Spinal cord (tissue), 10 donors: ENCODE measurements around the gene ATF4. TPM values are rescaled to one million over a fixed set of nuclear protein-coding genes. Genes with fewer than 3 reads are reported as not detected.
"Not testable (repeated sequence)": the region's sequence is repeated elsewhere in the genome, so short reads cannot be mapped to it uniquely, and the experiment has no call there.

ENCODE experiments used
- DNase-seq, 6 donors: peaks; one replicate each; pipeline versions ENCODE4 v3.0.0 to v3.0.0-alpha.2; 2013 to 2015; ENCODE audit warnings: low spot score in 6 of 6, low read depth in 4 of 6
- H3K27ac ChIP-seq: one replicate; pipeline ENCODE4 v1.5.1; 2013; ENCODE audit warnings: low read depth, low read length, control low read depth
- H3K27me3 ChIP-seq: one replicate; pipeline ENCODE4 v1.6.1; 2013; ENCODE audit warnings: low read length; ENCODE audit not compliant: control insufficient read depth, insufficient read depth
- H3K36me3 ChIP-seq: one replicate; pipeline ENCODE4 v1.6.1; 2013; ENCODE audit warnings: low read length; ENCODE audit not compliant: control insufficient read depth, insufficient read depth
- H3K4me1 ChIP-seq: one replicate; pipeline ENCODE4 v1.6.1; 2013; ENCODE audit warnings: low read length; ENCODE audit not compliant: control insufficient read depth, insufficient read depth
- H3K4me3 ChIP-seq: one replicate; pipeline ENCODE4 v1.5.1; 2013; ENCODE audit warnings: low read depth, low read length, control low read depth
- H3K9me3 ChIP-seq: one replicate; pipeline ENCODE4 v1.6.1; 2013; ENCODE audit warnings: low read length; ENCODE audit not compliant: control insufficient read depth, insufficient read depth
- WGBS: methylation state at CpG from one replicate; pipeline ENCODE4 v1.1.5; 2013; ENCODE audit warnings: missing lambda C conversion rate; ENCODE audit not compliant: insufficient coverage; 5-methylcytosine and 5-hydroxymethylcytosine counted together
- polyA plus RNA-seq, 2 donors: library from polyadenylated mRNA; unstranded; fragments of 120-200 nt; gene quantifications; one replicate each; pipeline ENCODE4 v1.2.1, GENCODE V29; 2013; ENCODE audit not compliant: insufficient read length in 2 of 2
- total RNA-seq, 2 donors: library from RNA; depleted of rRNA in 1 of 2; stranded (reverse); fragments of 120-200 nt in 1 of 2; fragments of >200 nt in 1 of 2; gene quantifications; one replicate each; pipeline versions ENCODE4 v1.2.3 to v1.2.4, GENCODE V29; 2013 to 2014
- donor health status: healthy.

The ATF4 gene
- total and polyA plus RNA-seq, 4 donors: 72.8 to 268 (median 253) TPM

GRCh38 chr22:39517470-39517869, 2.9 kb upstream of the ATF4 start:
- Histone ChIP-seq H3K4me1 (peaks cover 28% of the 10 kb centered on the region), H3K36me3 (peaks cover 50% of the 10 kb centered on the region), H3K9me3 (no peaks in the 10 kb centered on the region), H3K27me3 (no peaks in the 10 kb centered on the region), H3K4me3 (no peak overlapping the region), H3K27ac (no peak overlapping the region)
- WGBS: 91% methylated on average over 3 of the region's 3 CpGs
- DNase-seq: no peak

GRCh38 chr22:39518144-39518786, 2.1 kb upstream of the ATF4 start:
- H3K4me1 ChIP-seq: peaks cover 36% of the 10 kb centered on the region
- H3K9me3 ChIP-seq: no peaks in the 10 kb centered on the region
- peaks cover 50% of the 10 kb centered on the region for H3K36me3 ChIP-seq
- DNase-seq: no peak
- no peak overlapping the region for H3K4me3 ChIP-seq
- peak overlapping the region; percentile 99 for H3K27ac ChIP-seq
- WGBS: 71% methylated on average over 1 of the region's 5 CpGs
- H3K27me3 ChIP-seq: no peaks in the 10 kb centered on the region

- DNase-seq: no peak
- peak overlapping the region; percentile 99 for H3K27ac ChIP-seq
- peak overlapping the region; percentile 100 for H3K4me3 ChIP-seq
- no peaks in the 10 kb centered on the region for H3K9me3 ChIP-seq
- peaks cover 45% of the 10 kb centered on the region for H3K4me1 ChIP-seq
- H3K36me3 ChIP-seq: peaks cover 50% of the 10 kb centered on the region
- no peaks in the 10 kb centered on the region for H3K27me3 ChIP-seq
- 3% methylated on average over 19 of the region's 24 CpGs for WGBS
These were observed 1.2 kb upstream of the ATF4 start for GRCh38 chr22:39518996-39519680.

- Histone ChIP-seq H3K4me1 (peaks cover 51% of the 10 kb centered on the region), H3K27me3 (no peaks in the 10 kb centered on the region), H3K27ac (peak overlapping the region; percentile 99), H3K36me3 (peaks cover 51% of the 10 kb centered on the region), H3K4me3 (peak overlapping the region; percentile 100), H3K9me3 (no peaks in the 10 kb centered on the region)
- 0% methylated on average over 47 of the region's 47 CpGs for WGBS
- peak in 4 of 6 donors; percentile 98 to 100 (median 98) for DNase-seq
These were observed 609 bp upstream of the ATF4 start for GRCh38 chr22:39519681-39520225.

- H3K4me1 ChIP-seq: peaks cover 60% of the 10 kb centered on the region
- DNase-seq, H3K27me3 ChIP-seq, H3K9me3 ChIP-seq: not testable (repeated sequence)
- H3K27ac ChIP-seq: peak overlapping the region; percentile 99
- peak overlapping the region; percentile 100 for H3K4me3 ChIP-seq
- WGBS: 5% methylated on average over 17 of the region's 28 CpGs
- H3K36me3 ChIP-seq: peaks cover 57% of the 10 kb centered on the region
These were observed 934 bp downstream of the ATF4 start for GRCh38 chr22:39521106-39521885.

- H3K4me1 ChIP-seq: peaks cover 65% of the 10 kb centered on the region
- H3K27me3 ChIP-seq, DNase-seq, H3K9me3 ChIP-seq: not testable (repeated sequence)
- no CpG with 5 or more reads among the region's 5 CpGs for WGBS
- H3K4me3 ChIP-seq: peak overlapping the region; percentile 100
- H3K27ac ChIP-seq: peak overlapping the region; percentile 30
- peaks cover 64% of the 10 kb centered on the region for H3K36me3 ChIP-seq
These were observed 1.7 kb downstream of the ATF4 start for GRCh38 chr22:39522091-39522490.

GRCh38 chr22:39522567-39523300, 2.4 kb downstream of the ATF4 start:
- DNase-seq: peak in 2 of 6 donors; percentile 18 to 67

GRCh38 chr22:39524089-39524752, 3.9 kb downstream of the ATF4 start:
- WGBS: 76% methylated on average over 6 of the region's 13 CpGs
- Histone ChIP-seq H3K4me3 (no peak overlapping the region), H3K36me3 (peaks cover 86% of the 10 kb centered on the region), H3K27ac (no peak overlapping the region), H3K4me1 (peaks cover 77% of the 10 kb centered on the region), H3K9me3 (no peaks in the 10 kb centered on the region), H3K27me3 (no peaks in the 10 kb centered on the region)
- no peak for DNase-seq

More at GRCh38 chr22:39522567-39523300, 2.4 kb downstream of the ATF4 start:
- Histone ChIP-seq H3K36me3 (peaks cover 71% of the 10 kb centered on the region), H3K9me3 (no peaks in the 10 kb centered on the region), H3K27ac (peak overlapping the region; percentile 29), H3K27me3 (no peaks in the 10 kb centered on the region), H3K4me3 (peak overlapping the region; percentile 100), H3K4me1 (peaks cover 72% of the 10 kb centered on the region)
- 32% methylated on average over 12 of the region's 14 CpGs for WGBS
